LNCAP (cell line): ENCODE results near the gene DNPH1.

ENCODE experiments used
- TF ChIP-seq, protein P1 (sequence below): fragments of 450-650 bp; IDR thresholded peaks from 2 replicates; pipeline ENCODE4 v1.5.1; 2017; ENCODE audit warnings: mild to moderate bottlenecking

Gene DNPH1

GRCh38 chr6:43274916-43275597 is 45.8 kb upstream of the DNPH1 start:
- TF ChIP-seq, protein P1, sequence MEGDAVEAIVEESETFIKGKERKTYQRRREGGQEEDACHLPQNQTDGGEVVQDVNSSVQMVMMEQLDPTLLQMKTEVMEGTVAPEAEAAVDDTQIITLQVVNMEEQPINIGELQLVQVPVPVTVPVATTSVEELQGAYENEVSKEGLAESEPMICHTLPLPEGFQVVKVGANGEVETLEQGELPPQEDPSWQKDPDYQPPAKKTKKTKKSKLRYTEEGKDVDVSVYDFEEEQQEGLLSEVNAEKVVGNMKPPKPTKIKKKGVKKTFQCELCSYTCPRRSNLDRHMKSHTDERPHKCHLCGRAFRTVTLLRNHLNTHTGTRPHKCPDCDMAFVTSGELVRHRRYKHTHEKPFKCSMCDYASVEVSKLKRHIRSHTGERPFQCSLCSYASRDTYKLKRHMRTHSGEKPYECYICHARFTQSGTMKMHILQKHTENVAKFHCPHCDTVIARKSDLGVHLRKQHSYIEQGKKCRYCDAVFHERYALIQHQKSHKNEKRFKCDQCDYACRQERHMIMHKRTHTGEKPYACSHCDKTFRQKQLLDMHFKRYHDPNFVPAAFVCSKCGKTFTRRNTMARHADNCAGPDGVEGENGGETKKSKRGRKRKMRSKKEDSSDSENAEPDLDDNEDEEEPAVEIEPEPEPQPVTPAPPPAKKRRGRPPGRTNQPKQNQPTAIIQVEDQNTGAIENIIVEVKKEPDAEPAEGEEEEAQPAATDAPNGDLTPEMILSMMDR = no peak

- TF ChIP-seq, protein P1 = no peak
Observed at GRCh38 chr6:43274127-43274915, 45.0 kb upstream of the DNPH1 start.

GRCh38 chr6:43273707-43274106 is 44.4 kb upstream of the DNPH1 start:
- TF ChIP-seq, protein P1 = no peak

GRCh38 chr6:43271944-43272343 is 42.7 kb upstream of the DNPH1 start:
- TF ChIP-seq, protein P1 = no peak

- TF ChIP-seq, protein P1 = no peak
Observed at GRCh38 chr6:43271103-43271815, 42.0 kb upstream of the DNPH1 start.

DNA sequence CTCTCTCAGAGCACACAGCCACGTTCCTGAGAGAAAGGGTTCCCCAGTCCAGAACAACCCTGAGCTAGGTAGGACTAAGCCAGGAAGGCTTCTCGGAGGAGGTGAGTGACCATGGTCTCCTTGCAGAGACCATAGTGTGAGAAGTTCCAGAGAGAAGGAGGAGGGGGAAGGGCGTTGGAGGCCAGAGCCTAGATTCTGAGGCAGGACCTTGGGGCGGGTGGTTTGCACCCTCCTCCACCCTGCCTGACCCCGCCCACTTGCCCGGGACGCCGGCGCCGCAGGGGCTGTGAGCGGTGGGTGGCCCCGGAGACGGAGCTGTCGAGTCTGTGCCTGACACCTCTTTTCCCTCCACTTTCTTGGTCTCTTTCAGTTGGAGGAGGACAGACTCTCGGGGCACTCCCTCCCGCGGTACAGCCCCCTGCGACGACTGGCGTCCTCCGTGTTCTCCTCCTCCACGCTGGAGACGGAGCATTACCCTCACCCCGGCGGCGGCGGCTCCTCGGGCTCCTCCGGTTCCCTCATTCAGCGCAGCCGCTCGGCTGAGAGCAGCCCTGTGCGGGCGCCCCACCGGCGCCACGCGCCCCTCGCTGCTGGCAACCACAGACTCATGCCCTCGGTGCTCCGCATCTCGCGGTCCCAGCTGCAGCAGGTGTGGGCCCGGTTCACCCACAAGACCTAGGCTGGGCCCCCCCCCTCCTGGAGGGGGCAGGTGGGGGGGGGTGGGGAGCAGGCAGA is 40.2 kb upstream of the DNPH1 start:
- TF ChIP-seq, protein P1 = no peak

- TF ChIP-seq, protein P1 = no peak
Observed at GRCh38 chr6:43268782-43269272, 39.5 kb upstream of the DNPH1 start.
